GM19372 (cell line): ENCODE measurements around the gene ADNP.

Experiments
- ATAC-seq: cut with Tn5 transposase; IDR thresholded peaks from one replicate; pipeline ENCODE4 v1.9.1; 2021; ENCODE audit warnings: mild to moderate bottlenecking, low read depth, moderate library complexity; ENCODE audit not compliant: unreplicated experiment

Gene ADNP

GRCh38 chr20:50874758-50875665 lies 56.2 kb downstream of the ADNP start:
- no peak for ATAC-seq

- no peak for ATAC-seq
Observed at GRCh38 chr20:50874111-50874757, 57.0 kb downstream of the ADNP start.

- no peak for ATAC-seq
Observed at GRCh38 chr20:50873585-50873984, 57.7 kb downstream of the ADNP start.

DNA sequence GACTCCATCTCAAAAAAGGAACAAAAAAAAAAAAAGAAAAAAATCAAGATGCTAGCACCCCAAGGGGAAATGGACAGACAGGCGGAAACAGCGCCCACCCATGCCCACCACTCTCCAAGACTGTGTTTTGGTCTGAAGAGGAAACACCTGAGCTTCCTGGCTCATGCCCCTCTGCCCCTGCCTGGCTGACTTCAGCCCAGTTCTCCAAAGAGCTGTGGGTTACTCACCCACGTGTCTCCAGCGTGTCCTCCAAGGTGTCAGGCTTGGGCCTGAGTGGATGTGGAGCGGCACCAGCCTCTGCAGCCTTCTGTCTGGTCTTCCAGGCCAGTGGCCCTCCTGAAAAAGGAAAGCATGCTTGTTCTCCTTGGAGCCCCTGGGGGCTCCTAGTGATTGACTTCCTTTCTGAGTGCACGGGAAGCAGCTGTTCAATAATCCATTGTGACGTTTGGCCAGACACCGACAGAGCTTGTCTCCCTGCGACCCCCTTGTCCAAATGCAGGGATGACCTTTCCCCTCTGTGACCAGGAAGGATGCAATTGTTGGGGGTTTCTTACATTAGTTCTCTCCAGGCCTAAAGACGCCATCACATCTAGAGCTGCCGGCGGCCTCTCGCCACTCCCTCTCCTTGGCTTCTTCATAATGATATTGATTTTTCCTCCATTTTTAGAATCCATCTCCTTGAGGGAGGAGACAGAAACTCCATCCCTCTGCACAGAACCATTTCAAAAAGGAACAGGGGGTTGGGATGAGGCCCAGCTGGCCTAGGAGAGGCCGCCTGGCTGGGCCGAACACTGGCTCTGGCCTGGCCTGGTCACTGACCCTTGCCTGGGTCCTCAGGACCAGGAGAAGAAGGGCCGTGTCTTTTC lies 58.4 kb downstream of the ADNP start:
- no peak for ATAC-seq

DNA sequence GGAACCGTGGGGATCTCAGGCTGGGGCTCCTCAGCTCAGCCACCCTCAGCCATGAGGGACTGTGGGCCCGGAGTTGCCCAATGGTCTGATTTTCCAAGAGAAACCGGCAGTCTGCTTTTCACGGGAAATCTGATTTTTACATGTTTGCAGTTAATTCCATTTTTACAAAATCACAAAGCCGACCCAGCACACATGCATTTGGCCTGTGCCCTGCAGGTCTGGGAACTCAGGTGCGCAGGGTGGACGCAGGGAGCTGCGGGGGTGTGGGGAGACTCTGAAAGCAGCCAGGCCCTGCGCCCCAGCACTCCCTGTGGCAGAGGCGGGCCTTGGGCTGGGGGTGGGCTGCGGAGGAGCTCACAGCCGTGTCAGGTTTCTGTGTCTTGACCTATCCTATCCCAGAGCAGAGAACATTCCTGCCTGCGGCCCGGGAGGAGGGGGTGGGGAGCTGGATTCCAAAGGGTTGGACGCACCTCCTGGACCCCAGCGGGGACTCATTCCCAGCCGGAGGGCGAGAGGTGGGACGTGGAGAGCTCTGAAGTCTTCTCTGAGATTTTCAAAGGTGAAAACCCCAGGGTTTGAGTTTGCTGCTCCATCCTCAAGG lies 60.6 kb downstream of the ADNP start:
- ATAC-seq = no peak

- no peak for ATAC-seq
Observed at GRCh38 chr20:50868509-50869495, 62.4 kb downstream of the ADNP start.

DNA sequence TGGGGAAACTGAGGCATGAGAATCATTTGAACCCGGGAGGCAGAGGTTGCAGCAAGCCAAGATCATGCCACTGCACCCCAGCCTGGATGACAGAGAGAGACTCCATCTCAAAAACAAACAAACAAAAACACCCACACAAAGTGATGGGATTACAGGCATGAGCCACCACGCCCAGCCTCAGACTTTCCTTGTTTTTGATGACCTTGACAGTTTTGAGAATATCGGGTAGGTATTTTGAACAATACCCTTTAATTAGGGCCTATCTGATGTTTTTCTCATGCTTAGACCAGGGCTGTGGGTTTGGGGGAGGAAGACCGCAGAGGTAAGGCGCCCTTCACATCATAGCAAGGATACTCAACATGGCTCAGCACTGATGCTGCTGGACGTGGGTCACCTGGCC lies 63.4 kb downstream of the ADNP start:
- ATAC-seq = no peak

DNA sequence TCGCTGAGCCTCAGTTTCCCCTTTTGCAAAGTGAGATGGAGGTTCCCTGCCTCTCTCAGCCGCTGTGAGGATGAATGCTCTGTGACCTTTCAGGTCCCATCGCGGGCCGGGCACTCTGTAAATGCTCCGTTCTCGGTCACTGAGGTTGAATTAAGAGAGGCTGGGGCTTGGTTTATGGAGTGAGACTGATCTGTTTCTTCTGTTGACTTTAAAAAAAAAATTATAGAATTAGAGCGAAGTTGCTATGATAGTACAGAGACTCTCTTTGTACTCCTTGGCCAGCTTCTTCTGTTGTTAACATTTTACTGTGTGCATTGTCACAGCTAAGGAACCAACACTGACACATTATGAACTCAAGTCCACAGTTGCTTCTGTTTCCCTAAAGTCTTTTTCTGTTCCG lies 64.4 kb downstream of the ADNP start:
- no peak for ATAC-seq

DNA sequence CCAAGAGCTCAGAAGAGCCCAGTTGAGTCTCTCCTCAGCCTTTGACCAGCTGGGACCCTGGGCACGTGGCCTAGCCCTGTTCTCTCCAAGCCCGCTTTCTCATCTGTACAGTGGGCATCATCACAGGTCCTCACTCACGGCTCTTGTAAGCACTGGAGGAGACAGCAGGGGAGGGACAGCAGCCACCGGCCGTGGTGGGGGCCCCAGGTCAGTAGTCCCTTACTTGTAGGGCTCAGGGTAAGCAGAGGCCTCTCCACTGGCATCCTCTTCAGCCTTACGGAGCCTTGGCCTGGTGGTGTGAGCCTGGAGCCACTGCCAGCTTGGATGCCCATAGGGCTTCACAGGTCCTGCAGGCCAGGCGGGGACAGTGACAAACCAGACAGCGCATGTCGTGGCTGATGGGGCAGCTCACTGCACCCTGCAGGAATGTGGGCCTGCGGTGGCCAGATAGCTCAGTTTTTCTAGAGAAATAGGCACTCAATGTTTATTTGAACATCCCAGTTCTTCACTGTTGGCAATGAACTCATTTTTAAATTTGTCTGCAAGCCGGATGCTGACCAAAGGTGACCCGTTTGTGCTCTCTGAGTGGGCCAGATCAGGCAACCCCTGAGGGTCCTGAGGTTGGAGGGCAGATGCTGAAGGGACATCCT lies 65.1 kb downstream of the ADNP start:
- ATAC-seq = no peak

DNA sequence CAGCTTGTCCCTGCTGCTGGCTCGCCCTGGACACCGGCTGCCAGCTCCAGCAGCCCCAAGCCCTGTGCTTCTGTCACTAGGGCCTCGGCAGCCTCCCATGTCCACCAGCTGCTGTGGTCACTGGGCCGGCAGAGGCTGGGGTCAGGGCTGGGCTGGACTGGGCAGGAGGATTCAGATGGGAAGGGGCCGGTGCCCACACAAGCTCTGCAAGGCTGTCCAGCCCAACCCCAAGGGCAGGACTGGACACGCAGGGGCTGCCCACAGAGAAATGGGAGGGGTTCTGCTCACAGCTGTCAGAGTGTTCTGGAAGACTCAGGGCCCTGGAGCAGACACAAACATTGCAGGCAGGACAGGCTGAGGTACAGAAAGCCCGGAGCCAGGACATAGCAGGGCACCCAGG lies 65.6 kb downstream of the ADNP start:
- no peak for ATAC-seq

- ATAC-seq = no peak
Observed at GRCh38 chr20:50865114-50865513, 66.1 kb downstream of the ADNP start.

DNA sequence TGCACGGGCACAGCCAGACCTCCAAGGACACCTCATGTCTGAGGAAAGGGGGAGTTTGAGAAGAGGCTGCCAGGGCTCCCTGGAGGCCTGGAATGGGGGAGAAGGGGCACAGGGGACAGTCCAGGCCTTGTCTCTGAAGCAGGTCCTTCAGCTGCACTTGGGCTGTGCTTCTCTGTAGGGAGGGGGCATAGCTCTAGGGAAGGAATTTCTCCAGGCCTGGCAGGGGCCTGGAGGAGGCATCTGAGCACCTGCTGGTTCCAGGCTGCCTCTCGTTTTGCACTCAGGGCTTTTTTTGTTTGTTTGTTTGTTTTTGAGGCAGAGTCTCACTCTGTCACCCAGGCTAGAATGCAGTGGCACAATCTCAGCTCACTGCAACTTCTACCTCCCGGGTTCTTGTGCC lies 68.7 kb downstream of the ADNP start:
- no peak for ATAC-seq

DNA sequence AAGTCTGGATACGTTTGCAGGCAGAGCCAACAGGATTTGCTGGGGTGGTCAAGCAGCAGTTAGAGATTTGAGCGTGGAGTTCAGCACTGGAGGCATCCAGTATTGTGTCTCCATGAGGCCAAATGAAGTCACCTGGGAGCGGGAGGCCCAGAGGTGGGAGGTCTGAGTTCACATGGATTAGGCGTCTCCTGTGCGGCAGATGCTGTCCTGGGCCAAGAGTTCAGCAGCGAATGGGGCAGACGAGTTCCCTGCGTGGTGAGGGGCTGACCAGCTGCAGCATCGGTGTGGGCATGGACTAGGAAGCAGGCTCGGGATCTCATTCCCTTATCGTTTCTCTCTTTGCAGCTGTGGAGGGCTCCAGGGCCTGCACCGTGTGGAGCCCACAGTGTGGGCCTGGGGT lies 70.2 kb downstream of the ADNP start:
- no peak for ATAC-seq

DNA sequence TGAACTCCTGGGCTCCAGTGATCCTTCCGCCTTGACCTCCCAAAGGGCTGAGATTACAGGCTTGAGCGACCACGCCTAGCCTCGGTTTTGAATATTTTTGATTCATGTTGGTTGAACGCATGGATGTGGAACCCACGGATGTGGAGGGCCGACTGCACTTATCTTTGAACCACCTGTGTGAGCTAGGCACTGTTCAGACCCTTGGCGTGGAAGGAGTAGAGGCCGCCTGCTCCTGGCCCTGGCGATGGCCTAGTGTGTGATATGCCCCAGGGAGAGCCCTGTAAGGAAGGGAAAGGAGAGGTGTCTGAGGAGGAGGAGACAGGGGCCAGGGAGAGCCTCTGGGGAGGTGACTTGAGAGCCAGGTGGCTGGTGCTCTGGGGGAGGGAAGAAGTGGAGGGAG lies 72.1 kb downstream of the ADNP start:
- ATAC-seq = no peak

DNA sequence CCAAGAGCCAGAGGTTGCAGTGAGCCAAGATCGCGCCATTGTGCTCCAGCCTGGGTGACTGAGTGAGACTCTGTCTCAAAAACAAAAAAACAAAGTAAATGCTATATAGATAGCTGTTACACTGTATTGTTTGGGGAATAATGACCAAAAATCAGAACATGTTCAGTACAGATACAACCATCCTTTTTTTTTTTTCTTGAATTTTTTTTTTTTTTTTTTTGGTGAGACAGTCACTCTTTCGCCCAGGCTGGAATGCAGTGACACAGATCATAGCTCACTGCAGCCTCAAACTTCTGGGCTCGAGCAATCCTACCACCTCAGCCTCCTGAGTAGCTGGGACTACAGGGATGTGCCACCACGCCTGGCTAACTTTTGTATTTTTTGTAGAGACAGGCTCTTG lies 72.7 kb downstream of the ADNP start:
- ATAC-seq = no peak

GRCh38 chr20:50857348-50857747 lies 73.9 kb downstream of the ADNP start:
- ATAC-seq = no peak

GRCh38 chr20:50856475-50857041 lies 74.7 kb downstream of the ADNP start:
- no peak for ATAC-seq
